OCI-LY3 (cell line): ENCODE data around the gene KRT2.

Experiments
- CTCF ChIP-seq: fragments of 200-600, 300-600 bp; sonication (generic); IDR thresholded peaks from 2 replicates; pipeline ENCODE4 v1.5.1; 2014; ENCODE audit warnings: antibody characterized with exemption, low read length, low read depth
- EZH2phosphoT487 ChIP-seq: fragments of 200-600 bp; shearing (Covaris generic); IDR thresholded peaks from 2 replicates; pipeline ENCODE4 v1.6.1; 2018; ENCODE audit warnings: antibody characterized with exemption, mixed run types, low read depth

DNA sequence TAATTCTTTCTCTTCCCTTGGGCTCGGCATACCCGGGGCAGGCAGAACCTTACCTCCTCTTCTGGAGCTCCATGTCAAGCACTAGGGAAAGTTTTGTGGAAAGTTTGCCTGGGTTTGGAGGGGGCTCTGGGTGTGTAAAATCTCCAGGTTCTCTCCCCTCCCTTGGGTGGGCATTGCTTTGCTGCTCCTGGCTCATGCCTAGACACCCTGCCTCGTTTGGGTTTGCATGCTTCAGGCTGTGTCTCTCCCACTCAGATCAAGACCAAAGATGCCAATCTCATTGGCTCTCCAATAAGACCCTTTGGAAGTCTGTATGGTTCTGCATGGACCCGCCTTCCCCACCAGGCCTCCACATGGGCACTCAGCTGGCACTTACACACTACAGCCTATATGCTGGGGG, 6.2 kb upstream of the KRT2 start:
- TF ChIP-seq CTCF (no peak), EZH2phosphoT487 (no peak)
